Cortex of kidney (tissue), 1 donor: ENCODE results near the gene ADD2.

Experiments
- DNase-seq: peaks from one replicate; lab custom pipeline; 2025; lab: John Stamatoyannopoulos, UW

ADD2 gene

GRCh38 chr2:70784320-70784719 lies 16.3 kb upstream of the ADD2 start:
- no peak for DNase-seq

- no peak for DNase-seq
Observed at GRCh38 chr2:70779911-70780545, 12.0 kb upstream of the ADD2 start.

- DNase-seq = no peak
Observed at GRCh38 chr2:70779491-70779890, 11.5 kb upstream of the ADD2 start.

GRCh38 chr2:70778676-70779075 lies 10.7 kb upstream of the ADD2 start:
- DNase-seq = no peak

GRCh38 chr2:70777450-70777849 lies 9.4 kb upstream of the ADD2 start:
- no peak for DNase-seq

- no peak for DNase-seq
Observed at GRCh38 chr2:70776266-70776665, 8.3 kb upstream of the ADD2 start.

- DNase-seq = no peak
Observed at GRCh38 chr2:70775141-70775540, 7.1 kb upstream of the ADD2 start.

- DNase-seq = no peak
Observed at GRCh38 chr2:70772486-70773155, 4.6 kb upstream of the ADD2 start.

GRCh38 chr2:70771446-70771845 lies 3.4 kb upstream of the ADD2 start:
- DNase-seq = no peak

GRCh38 chr2:70769450-70769849 lies 1.4 kb upstream of the ADD2 start:
- DNase-seq = no peak

- DNase-seq = no peak
Observed at GRCh38 chr2:70768590-70769085, 638 bp upstream of the ADD2 start.

- DNase-seq = no peak
Observed at GRCh38 chr2:70767079-70767698, 811 bp downstream of the ADD2 start.

- no peak for DNase-seq
Observed at GRCh38 chr2:70766357-70767078, 1.5 kb downstream of the ADD2 start.

GRCh38 chr2:70765507-70765906 lies 2.5 kb downstream of the ADD2 start:
- DNase-seq = no peak

GRCh38 chr2:70759446-70759845 lies 8.6 kb downstream of the ADD2 start:
- no peak for DNase-seq

GRCh38 chr2:70757966-70758365 lies 10.0 kb downstream of the ADD2 start:
- DNase-seq = no peak

GRCh38 chr2:70757360-70757759 lies 10.6 kb downstream of the ADD2 start:
- DNase-seq = no peak

- DNase-seq = no peak
Observed at GRCh38 chr2:70756128-70756527, 11.9 kb downstream of the ADD2 start.

- DNase-seq = no peak
Observed at GRCh38 chr2:70753902-70754301, 14.1 kb downstream of the ADD2 start.

- DNase-seq = no peak
Observed at GRCh38 chr2:70753031-70753430, 15.0 kb downstream of the ADD2 start.

GRCh38 chr2:70752396-70752795 lies 15.6 kb downstream of the ADD2 start:
- no peak for DNase-seq

- DNase-seq = no peak
Observed at GRCh38 chr2:70751881-70752280, 16.1 kb downstream of the ADD2 start.

GRCh38 chr2:70750320-70750719 lies 17.7 kb downstream of the ADD2 start:
- no peak for DNase-seq
